Anterior cingulate cortex (tissue), 58 donors: Measurements from ENCODE around the gene MIEN1.
"Not testable (repeated sequence)": the region's sequence is repeated elsewhere in the genome, so short reads cannot be mapped to it uniquely, and the experiment has no call there.

ENCODE experiments used
- DNase-seq, 58 donors: peaks; one replicate each; lab custom pipeline; 2025; lab: John Stamatoyannopoulos, UW

The MIEN1 gene

DNA sequence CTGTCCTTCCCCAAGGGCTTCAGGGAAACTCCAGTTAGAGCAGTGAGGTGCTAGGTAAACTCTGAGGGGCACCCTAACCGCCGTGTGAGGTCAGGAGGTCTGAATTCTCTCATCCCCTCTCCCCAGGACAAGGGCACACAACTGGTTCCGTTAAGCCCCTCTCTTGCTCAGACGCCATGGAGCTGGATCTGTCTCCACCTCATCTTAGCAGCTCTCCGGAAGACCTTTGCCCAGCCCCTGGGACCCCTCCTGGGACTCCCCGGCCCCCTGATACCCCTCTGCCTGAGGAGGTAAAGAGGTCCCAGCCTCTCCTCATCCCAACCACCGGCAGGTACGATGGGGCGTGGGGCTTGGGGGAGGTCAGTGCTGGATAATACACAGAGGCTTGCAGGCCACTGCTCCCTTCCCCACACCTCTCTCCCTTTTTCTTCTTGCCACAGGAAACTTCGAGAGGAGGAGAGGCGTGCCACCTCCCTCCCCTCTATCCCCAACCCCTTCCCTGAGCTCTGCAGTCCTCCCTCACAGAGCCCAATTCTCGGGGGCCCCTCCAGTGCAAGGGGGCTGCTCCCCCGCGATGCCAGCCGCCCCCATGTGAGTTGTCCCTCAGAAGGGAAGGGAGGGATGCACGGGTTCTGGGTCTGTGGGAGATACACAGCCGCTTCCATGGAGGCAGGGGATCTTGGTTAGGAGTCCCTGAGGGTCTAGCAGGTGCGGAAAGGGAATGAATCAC is 12.0 kb upstream of the MIEN1 start:
- no peak for DNase-seq

DNA sequence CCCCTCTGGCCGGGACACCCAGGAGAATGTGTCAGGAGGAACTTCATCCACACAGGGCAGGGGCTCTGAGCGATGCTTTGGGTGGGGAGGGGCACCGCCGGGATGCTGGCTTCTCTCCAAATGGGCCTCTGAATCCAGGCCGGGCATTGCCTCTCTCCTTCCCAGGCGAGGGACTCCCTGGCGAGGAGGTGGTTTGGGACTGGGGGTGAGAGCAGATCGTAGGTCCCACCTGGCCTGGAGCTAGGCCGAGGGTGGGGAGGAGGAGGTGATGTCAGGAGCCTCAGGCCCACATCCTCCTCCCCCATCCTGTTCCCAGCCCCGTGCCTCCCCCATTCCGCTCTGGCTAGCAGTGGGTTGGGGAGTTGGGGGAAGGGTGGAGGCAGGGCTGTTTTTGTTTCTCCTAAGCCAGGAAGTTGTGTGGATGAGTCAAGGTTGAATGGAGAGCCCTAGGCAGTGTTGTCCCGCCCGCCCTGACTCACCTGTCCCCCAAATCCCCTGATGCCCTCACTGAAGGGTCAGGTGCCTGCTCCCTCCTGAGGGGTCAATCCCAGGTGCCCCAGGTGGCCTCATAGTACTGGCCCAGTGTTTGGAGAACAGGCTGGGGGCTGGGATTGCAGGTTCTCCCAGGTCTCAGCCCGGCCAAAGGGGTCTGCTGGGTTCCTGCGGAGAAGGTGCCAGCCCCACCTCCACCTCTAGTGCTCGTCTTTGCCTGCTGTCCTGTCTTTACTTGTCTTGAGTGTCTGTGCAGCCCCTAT is 10.2 kb upstream of the MIEN1 start:
- no peak for DNase-seq

DNA sequence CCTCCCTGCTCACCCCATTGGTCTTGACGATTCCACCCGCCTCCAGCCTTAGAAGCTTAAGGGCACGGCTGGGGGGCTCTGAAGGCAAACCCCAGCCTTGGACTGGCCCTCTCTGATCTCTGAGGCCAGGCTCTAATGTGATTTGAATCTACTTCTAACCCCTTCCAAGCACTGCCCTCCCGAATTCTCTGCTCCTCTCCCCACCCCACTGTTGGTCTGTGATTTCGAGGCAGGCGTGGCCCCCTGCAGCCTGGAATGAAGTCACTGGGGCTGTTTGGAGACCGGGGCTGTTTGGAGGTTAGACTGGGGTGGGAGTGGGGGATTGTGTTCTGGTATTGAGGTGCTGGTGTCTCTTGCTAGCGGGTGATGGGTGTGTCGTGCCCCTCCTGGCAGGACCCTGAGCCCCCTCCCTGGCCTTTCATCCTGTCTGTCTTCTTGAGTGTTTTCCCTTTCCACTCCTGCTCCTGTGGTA is 9.6 kb upstream of the MIEN1 start:
- DNase-seq: no peak

DNA sequence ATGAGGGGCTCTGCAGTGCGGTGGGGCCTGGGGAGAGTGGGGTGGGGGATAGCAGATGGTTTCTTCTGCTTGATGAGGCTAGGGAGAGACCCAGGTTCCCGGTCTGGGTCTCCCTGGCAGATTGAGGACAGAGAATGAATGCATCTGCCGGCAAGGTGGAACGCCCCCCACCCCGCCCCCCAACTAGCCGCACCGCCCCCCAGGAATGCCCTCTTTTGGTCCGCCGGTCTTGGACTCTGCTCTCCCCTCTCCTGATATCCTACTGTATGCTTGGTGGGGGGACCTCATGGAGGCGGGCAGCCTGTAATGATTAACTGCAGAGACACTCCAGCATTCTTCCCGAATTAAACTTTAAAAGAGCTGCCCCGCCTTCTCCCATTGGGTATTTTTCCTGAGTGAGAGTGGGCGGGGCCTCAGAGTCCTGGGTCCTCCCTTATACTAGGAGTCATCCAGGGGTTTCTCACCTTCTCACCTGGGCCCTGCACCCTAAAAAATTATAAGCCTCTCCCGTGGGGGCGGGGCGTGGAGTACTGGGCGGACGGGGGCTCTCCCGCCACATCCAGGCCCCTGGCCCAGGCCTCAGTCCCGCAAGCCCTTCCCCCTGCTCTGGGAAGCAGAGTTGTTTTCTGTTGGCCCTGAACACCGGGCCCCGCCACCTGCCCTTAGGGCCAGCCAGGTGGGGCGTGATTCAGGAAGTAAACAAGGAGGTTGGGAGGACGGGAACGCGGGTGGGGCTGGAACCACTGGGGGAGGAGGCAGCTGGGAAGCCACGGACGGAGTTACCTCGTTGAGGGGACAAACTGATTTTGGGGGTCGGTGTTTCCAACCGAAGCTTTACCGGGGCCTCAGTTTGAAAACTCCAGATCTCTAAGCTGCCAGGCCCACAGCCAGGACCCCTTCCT is 8.9 kb upstream of the MIEN1 start:
- no peak for DNase-seq

DNA sequence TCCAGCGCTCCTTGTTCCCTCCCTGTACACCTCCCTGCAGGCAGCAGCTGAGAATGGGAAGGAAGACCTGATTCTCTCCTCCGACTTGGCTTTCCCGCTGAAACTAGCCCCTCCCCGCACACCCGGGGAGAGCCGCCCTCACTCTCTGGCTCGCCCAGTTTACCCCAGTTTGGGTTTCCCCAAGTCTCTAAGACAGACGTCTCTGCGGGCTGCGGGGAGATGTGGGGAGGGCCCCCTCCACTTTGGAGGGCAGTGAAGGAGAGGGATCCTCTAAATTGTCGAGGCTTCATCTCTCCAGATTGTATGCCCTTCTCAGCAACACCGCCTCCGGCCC is 8.2 kb upstream of the MIEN1 start:
- DNase-seq: no peak

DNA sequence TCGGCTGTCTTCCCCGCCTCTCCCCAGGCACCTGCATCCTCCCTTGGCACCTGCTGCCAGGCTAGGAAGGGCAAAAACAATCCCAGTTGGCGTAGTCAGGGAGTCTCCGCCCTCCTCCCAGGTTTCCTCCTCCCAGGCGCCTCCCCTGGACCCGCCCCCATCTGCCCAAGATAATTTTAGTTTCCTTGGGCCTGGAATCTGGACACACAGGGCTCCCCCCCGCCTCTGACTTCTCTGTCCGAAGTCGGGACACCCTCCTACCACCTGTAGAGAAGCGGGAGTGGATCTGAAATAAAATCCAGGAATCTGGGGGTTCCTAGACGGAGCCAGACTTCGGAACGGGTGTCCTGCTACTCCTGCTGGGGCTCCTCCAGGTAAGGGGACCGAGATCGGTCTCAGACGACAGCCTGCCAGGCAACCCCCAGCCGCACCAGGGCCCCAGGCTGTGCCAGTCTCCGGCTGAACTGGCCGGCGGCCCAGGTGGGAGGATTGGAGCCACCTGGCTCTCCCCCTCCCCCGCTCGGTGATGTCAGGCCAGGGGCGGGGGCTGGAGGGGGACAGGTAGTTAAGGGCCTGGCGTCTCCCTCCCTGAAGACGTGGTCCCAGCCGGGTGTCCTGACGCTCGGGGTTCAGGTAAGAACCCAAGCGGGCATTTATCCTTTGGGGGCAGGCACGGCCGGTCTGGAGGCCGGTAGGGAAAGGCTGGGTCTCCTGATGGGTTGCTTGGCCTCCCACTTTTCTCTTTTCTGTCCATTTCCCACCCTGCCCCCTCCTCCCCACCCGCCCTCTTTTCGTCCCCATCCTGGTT is 7.6 kb upstream of the MIEN1 start, which contains the start of gene GRB7:
TSS of gene GRB7 (plus strand) at position 179 of the 808 bp plus-strand sequence. CDS start 4,364 bp downstream, outside the sequence.
- DNase-seq: no peak

DNA sequence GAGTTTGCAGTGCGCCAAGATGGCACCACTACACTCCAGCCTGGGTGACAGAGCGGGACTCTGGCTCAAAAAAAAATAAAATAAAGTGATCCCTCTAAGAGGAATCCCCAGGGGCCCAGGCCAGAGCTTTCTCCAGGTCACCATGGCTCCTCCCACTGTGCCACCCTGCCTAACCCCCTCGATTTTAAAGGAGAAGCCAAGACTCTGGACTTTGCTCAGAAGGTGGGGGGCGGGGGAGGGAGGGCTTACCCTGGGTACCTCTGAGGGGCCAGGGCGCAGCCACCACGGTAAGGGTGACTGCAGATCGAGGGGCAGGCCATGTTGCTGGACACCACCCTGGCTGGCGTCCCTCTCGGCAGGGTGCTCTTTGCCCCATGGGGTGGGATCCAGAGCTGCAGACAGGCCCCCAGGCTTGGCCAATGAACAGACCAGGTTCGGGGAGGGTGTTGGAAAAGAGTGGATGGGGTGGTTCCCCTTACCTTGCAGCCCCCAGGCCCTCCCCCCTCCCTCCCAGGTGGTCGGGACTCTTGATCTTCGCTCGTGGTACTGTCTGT is 7.0 kb upstream of the MIEN1 start:
- no peak for DNase-seq

DNA sequence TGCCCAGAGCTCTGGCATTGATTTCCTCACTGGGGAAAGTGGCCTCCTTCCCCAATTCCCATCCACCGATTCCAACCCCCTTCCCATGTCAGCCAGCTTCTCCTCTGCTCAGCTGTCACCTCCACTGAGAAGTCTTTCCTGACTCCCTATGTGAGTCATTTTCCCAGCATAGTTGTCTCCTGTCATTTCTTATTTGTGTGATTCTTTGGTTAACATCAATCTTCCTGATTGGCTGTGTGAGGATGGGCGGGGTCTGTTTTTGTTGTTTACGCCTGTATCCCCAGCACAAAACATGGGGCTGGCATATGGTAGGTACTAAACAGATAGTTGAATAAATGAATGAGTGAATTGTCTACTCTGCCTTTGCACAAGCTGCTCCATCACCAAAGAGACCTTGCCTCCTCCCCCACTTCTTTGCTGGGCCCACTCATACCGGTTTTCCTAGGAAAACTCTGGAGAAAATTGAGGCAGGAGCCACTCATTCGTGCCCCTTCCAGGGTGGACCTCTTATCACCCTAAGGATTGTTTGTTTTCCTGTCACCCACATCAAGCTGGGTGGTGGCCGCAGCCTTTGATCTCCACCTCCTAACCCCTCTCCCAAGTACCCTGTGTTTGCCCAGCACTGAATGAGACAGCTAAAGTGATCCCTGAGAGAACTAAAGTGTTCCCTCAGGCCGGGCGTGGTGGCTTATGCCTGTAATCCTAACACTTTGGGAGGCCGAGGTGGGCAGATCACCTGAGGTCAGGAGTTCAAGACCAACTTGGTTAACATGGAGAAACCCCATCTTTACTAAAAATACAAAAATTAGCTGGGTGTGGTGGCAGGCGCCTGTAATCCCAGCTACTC is 6.2 kb upstream of the MIEN1 start:
- DNase-seq: no peak

DNA sequence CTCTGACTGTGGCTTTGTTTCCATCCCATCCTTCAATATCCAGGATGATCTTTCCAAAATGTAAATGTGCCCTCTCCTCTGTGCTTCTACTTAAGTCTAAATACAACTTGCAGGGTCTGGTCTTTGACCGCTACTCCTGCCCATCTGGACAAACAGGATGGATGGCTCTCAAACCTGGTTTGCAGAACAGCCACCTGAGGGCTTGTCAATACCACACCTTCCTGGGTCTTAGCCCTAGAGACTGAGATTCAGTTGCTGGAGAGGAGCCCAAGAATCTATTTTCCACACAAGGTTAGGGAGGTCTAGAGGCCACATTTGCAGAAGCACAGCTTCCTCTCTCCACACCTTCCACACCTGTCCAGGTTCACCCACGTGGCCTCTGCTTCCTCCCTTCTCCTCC is 5.5 kb upstream of the MIEN1 start:
- no peak for DNase-seq

DNA sequence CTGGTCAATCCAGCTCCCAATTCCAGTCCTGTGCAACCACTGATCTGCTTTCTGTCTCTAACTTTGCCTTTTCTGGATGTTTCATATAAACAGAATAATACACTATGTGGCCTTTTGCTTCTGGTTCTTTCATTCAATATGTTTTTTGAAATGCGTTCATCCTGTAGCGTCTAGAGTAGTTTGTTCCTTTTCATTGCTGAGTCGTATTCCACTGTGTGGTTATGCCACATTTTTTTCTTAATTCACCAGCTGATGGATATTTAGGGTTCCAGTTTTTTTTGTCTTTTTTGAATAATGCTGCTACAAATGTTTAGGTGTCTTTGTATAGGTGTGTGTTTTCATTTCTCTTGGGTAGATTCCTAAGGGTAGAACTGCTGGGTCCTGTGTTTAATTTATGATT is 2.3 kb upstream of the MIEN1 start:
- DNase-seq: no peak

DNA sequence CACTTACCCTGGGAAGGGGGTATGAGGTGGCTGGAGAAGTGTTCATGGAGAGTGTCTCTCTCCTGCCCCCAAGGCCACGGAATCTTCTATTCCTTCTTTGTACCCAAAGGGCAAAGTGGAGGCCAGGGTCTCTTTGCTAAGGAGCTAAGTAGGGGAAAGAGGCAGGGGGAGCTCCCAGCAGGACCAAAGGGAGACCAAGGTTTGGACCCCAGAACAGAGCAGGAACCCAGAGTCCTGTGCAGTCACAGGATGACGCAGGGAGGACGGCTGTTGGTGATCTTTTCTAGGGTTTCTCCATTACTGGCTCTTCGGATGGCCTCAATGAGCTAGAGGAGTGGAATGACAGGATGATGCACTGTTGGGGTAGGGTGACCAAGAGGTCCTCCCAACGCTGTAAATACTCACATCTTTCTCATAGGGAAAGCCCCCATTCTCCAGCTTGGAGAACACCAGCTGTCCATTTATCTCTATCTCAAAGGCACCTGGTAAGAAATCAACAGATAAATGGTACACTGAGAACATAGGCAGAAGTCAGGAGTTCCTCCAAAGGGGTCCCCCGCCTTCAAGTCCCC is 966 bp downstream of the MIEN1 start:
- DNase-seq: no peak

DNA sequence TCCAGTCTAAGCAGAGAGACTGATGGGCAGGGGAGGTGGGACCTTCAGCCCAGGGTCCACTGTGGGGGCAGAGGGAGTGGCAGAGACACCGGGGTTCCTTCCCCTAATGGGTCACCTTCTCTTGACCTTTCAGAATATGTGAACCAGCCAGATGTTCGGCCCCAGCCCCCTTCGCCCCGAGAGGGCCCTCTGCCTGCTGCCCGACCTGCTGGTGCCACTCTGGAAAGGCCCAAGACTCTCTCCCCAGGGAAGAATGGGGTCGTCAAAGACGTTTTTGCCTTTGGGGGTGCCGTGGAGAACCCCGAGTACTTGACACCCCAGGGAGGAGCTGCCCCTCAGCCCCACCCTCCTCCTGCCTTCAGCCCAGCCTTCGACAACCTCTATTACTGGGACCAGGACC is 2.8 kb downstream of the MIEN1 start:
- DNase-seq: no peak

DNA sequence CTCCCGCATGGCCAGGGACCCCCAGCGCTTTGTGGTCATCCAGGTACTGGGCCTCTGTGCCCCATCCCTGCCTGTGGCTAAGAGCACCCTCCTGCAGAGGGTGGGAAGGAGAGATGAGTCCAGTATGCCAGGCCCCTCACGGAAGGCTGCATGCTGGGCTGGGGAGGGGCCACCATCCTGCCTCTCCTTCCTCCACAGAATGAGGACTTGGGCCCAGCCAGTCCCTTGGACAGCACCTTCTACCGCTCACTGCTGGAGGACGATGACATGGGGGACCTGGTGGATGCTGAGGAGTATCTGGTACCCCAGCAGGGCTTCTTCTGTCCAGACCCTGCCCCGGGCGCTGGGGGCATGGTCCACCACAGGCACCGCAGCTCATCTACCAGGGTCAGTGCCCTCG is 3.7 kb downstream of the MIEN1 start:
- no peak for DNase-seq

DNA sequence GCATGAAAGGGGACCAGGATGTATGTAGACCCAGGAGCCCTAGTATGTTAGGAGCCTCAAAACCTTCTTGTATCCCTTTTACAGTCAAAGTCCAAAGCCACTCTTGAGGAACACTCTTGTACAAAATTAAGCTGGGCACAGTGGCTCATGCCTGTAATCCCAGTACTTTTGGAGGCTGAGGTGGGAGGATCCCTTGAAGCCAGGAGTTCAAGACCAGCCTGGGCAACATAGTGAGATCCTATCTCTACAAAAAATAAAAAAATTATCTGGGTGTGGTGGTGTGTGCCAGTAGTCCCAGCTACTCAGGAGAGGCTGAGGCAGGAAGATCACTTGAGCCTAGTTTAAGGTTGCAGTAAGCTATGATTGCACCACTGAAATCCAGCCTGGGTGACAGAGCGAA is 4.4 kb downstream of the MIEN1 start:
- not testable (repeated sequence) for DNase-seq

DNA sequence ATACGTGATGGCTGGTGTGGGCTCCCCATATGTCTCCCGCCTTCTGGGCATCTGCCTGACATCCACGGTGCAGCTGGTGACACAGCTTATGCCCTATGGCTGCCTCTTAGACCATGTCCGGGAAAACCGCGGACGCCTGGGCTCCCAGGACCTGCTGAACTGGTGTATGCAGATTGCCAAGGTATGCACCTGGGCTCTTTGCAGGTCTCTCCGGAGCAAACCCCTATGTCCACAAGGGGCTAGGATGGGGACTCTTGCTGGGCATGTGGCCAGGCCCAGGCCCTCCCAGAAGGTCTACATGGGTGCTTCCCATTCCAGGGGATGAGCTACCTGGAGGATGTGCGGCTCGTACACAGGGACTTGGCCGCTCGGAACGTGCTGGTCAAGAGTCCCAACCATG is 5.6 kb downstream of the MIEN1 start:
- DNase-seq: no peak

DNA sequence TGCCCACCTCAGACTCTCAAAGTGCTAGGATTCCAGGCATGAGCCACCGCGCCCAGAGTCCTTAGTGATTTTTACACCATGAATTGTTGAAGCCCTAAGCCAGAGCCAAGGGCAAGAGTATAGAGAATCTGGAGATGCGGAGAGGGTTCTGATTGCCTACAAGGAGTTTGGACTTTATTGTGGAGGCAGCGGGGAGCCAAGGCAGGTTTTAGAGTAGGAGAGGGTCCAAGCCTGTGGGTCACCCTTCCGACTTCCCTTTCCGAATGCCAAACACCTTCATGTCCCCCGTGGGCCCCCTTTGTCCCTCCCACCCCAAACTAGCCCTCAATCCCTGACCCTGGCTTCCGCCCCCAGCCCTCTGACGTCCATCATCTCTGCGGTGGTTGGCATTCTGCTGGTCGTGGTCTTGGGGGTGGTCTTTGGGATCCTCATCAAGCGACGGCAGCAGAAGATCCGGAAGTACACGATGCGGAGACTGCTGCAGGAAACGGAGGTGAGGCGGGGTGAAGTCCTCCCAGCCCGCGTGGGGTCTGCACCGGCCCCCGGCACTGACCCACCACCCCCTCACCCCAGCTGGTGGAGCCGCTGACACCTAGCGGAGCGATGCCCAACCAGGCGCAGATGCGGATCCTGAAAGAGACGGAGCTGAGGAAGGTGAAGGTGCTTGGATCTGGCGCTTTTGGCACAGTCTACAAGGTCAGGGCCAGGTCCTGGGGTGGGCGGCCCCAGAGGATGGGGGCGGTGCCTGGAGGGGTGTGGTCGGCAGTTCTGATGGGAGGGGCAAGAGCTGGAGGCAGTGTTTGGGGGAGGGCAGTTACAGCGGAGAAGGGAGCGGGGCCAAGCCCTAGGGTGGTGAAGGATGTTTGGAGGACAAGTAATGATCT is 7.1 kb downstream of the MIEN1 start:
- no peak for DNase-seq

DNA sequence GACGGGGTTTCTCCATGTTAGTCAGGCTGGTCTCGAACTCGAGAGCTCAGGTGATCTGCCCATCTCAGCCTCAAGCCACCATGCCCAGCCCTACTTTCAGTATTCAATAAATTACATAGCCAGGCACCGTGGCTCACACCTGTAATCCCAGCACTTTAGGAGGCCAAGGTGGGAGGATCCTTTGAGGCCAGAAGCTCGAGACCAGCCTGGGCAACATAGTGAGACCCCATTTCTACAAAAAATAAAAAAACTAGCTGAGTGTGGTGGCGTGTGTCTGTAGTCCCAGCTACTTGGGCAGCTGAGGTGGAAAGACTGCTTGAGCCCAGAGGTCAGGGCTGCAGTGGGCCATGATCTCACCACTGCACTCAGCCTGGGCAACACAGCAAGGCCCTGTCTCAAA is 8.2 kb downstream of the MIEN1 start:
- no peak for DNase-seq
